Mesendoderm (in vitro differentiated cells): Measurements from ENCODE around the gene CCDC170.

Experiments
- DNase-seq: peaks from one replicate; pipeline ENCODE4 v3.0.0; 2013
- H2AK5ac ChIP-seq: 2 replicates; pipeline ENCODE4 v1.6.1; 2013; ENCODE audit warnings: low read length, inconsistent platforms
- H2BK120ac ChIP-seq: 2 replicates; pipeline ENCODE4 v1.6.1; 2013; ENCODE audit warnings: low read depth, mild to moderate bottlenecking, low read length, moderate library complexity, mixed read lengths
- H2BK15ac ChIP-seq: replicated peaks from 2 replicates; pipeline ENCODE4 v1.6.1; 2013; ENCODE audit warnings: low read depth, mild to moderate bottlenecking, moderate library complexity
- H2BK5ac ChIP-seq: 2 replicates; pipeline ENCODE4 v1.6.1; 2013; ENCODE audit warnings: low read length, inconsistent platforms
- H3K18ac ChIP-seq: 2 replicates; pipeline ENCODE4 v1.6.1; 2013; ENCODE audit warnings: mild to moderate bottlenecking, low read length, mixed read lengths
- H3K23ac ChIP-seq: one replicate; pipeline ENCODE4 v1.6.1; 2013; ENCODE audit warnings: low read length
- H3K27ac ChIP-seq: 2 replicates; pipeline ENCODE4 v1.5.1; 2013; ENCODE audit warnings: low read depth, mild to moderate bottlenecking, inconsistent platforms, low read length, moderate library complexity
- H3K27me3 ChIP-seq: 2 replicates; pipeline ENCODE4 v1.6.1; 2013; ENCODE audit warnings: low read length, control low read depth, mild to moderate bottlenecking, inconsistent platforms; ENCODE audit not compliant: insufficient read depth, poor library complexity
- H3K36me3 ChIP-seq: 2 replicates; pipeline ENCODE4 v1.6.1; 2013; ENCODE audit warnings: low read length, inconsistent platforms; ENCODE audit not compliant: control insufficient read depth, insufficient read depth
- H3K4ac ChIP-seq: one replicate; pipeline ENCODE4 v1.6.1; 2013; ENCODE audit warnings: low read depth, mild to moderate bottlenecking, low read length, moderate library complexity
- H3K4me1 ChIP-seq: 2 replicates; pipeline ENCODE4 v1.6.1; 2013; ENCODE audit warnings: low read depth, low read length, inconsistent platforms; ENCODE audit not compliant: control insufficient read depth
- H3K4me2 ChIP-seq: 2 replicates; pipeline ENCODE4 v1.6.1; 2013; ENCODE audit warnings: low read length
- H3K4me3 ChIP-seq: 2 replicates; pipeline ENCODE4 v1.5.1; 2013; ENCODE audit warnings: mild to moderate bottlenecking, low read length
- H3K56ac ChIP-seq: one replicate; pipeline ENCODE4 v1.6.1; 2013; ENCODE audit warnings: low read length
- H3K79me1 ChIP-seq: 2 replicates; pipeline ENCODE4 v1.6.1; 2013; ENCODE audit warnings: low read length, inconsistent platforms
- H3K79me2 ChIP-seq: 2 replicates; pipeline ENCODE4 v1.6.1; 2013; ENCODE audit warnings: mild to moderate bottlenecking, low read length; ENCODE audit not compliant: control insufficient read depth, insufficient read depth
- H3K9ac ChIP-seq: 2 replicates; pipeline ENCODE4 v1.6.1; 2013; ENCODE audit warnings: low read length, inconsistent platforms
- H4K5ac ChIP-seq: one replicate; pipeline ENCODE4 v1.6.1; 2013; ENCODE audit warnings: low read length
- H4K8ac ChIP-seq: one replicate; pipeline ENCODE4 v1.6.1; 2013; ENCODE audit warnings: low read depth, mild to moderate bottlenecking, control low read depth, low read length, moderate library complexity
- WGBS: extraction: QIAGEN DNeasy Blood & Tissue Kit; methylation state at CpG from one replicate; pipeline ENCODE4 v1.1.7; 2013; ENCODE audit warnings: low lambda C conversion rate, missing lambda C conversion rate; ENCODE audit not compliant: insufficient coverage; ENCODE audit errors: extremely low coverage; 5-methylcytosine and 5-hydroxymethylcytosine counted together

Gene CCDC170

DNA sequence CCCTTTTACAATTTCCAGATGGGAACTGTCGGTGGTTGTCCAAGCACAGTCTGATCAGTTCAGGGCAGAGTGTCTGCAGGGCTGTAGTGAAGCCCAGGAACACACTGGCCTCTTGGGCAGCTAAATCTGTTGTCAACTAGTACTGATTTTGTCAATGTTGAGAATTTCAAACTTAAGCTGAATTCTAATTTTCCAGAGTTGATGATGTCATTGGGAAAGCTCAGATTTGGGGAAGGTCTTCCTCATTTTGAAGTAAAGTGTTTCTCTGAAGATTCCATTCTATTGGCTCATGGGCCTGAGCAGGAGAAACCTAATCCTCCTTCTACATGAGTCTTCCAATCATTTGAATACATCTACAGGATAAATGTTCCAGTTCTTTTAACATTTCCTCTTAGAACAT lies 72.1 kb downstream of the CCDC170 start:
- H3K23ac ChIP-seq = no peak overlapping the region
- H4K8ac ChIP-seq = no peak overlapping the region
- H4K5ac ChIP-seq = no peak overlapping the region
- no peaks in the 10 kb centered on the region for H3K36me3 ChIP-seq
- no peak overlapping the region for H2BK15ac ChIP-seq
- H3K4me3 ChIP-seq = no peak overlapping the region
- H3K79me1 ChIP-seq = no peaks in the 10 kb centered on the region
- no peak overlapping the region for H3K4ac ChIP-seq
- no peak for DNase-seq
- no CpG with 5 or more reads among the region's 1 CpG for WGBS
- H3K4me1 ChIP-seq = no peaks in the 10 kb centered on the region
- no peak overlapping the region for H2BK5ac ChIP-seq
- H3K18ac ChIP-seq = no peak overlapping the region
- H2BK120ac ChIP-seq = no peak overlapping the region
- no peaks in the 10 kb centered on the region for H3K27me3 ChIP-seq
- H3K27ac ChIP-seq = no peak overlapping the region
- no peak overlapping the region for H3K56ac ChIP-seq
- H2AK5ac ChIP-seq = no peak overlapping the region
- no peaks in the 10 kb centered on the region for H3K79me2 ChIP-seq
- H3K9ac ChIP-seq = no peak overlapping the region
- no peak overlapping the region for H3K4me2 ChIP-seq

DNA sequence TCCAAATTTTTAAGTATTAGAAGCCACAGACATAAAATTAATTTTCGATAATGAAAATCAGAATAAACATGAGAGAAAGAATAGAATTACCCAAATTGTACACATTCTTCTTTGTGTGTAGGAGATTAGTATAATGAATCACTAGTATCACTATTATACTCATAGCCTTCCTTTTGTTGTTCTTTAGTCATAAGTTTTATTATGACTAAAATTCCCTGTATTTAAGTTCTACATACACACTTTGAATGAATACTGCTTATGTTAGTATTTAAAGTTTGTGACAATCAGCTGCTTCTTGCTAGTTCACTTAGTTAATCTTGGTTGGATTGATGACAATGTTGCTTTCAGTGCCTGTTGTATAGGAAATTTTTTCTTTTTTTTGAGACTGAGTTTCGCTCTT lies 72.7 kb downstream of the CCDC170 start:
- H3K56ac ChIP-seq = no peak overlapping the region
- H3K4me1 ChIP-seq = no peaks in the 10 kb centered on the region
- no peak overlapping the region for H4K5ac ChIP-seq
- no CpG with 5 or more reads among the region's 2 CpGs for WGBS
- no peak overlapping the region for H4K8ac ChIP-seq
- H3K4me2 ChIP-seq = no peak overlapping the region
- H3K4ac ChIP-seq = no peak overlapping the region
- H2BK120ac ChIP-seq = no peak overlapping the region
- H3K79me2 ChIP-seq = no peaks in the 10 kb centered on the region
- no peak overlapping the region for H2AK5ac ChIP-seq
- no peak overlapping the region for H2BK5ac ChIP-seq
- no peaks in the 10 kb centered on the region for H3K79me1 ChIP-seq
- no peak overlapping the region for H3K9ac ChIP-seq
- H3K4me3 ChIP-seq = no peak overlapping the region
- no peak overlapping the region for H3K23ac ChIP-seq
- DNase-seq = no peak
- no peak overlapping the region for H2BK15ac ChIP-seq
- H3K27me3 ChIP-seq = no peaks in the 10 kb centered on the region
- H3K36me3 ChIP-seq = no peaks in the 10 kb centered on the region
- no peak overlapping the region for H3K27ac ChIP-seq
- H3K18ac ChIP-seq = no peak overlapping the region

DNA sequence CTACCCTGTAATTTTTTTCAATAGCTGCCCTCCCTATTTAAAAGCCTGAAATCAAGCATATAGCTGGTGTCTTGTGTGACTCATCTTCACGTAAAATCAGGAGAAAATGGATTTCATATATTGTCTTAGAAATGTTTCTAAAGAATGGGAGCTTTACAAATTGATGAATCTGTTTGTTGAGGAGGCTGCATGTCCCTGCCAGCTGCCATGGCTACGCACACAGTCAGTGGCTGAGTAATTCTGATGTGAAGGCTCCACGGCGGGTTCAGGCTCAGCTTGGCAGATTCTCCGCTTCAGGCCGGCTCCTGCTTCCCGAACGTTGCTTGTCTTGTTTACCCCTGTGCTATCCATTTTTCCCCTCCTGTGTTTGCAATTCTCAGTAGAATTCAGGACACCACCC lies 82.8 kb downstream of the CCDC170 start:
- no peak overlapping the region for H3K18ac ChIP-seq
- H4K8ac ChIP-seq = no peak overlapping the region
- H3K79me1 ChIP-seq = no peaks in the 10 kb centered on the region
- no peak overlapping the region for H3K4me3 ChIP-seq
- no peak overlapping the region for H3K4ac ChIP-seq
- WGBS = no CpG with 5 or more reads among the region's 8 CpGs
- no peaks in the 10 kb centered on the region for H3K79me2 ChIP-seq
- H3K56ac ChIP-seq = no peak overlapping the region
- H3K9ac ChIP-seq = no peak overlapping the region
- no peak overlapping the region for H2BK5ac ChIP-seq
- no peak overlapping the region for H2AK5ac ChIP-seq
- H4K5ac ChIP-seq = no peak overlapping the region
- H3K27ac ChIP-seq = no peak overlapping the region
- H3K36me3 ChIP-seq = no peaks in the 10 kb centered on the region
- no peak overlapping the region for H2BK120ac ChIP-seq
- no peak overlapping the region for H3K23ac ChIP-seq
- no peaks in the 10 kb centered on the region for H3K4me1 ChIP-seq
- no peak overlapping the region for H2BK15ac ChIP-seq
- no peak for DNase-seq
- no peak overlapping the region for H3K4me2 ChIP-seq
- no peaks in the 10 kb centered on the region for H3K27me3 ChIP-seq

DNA sequence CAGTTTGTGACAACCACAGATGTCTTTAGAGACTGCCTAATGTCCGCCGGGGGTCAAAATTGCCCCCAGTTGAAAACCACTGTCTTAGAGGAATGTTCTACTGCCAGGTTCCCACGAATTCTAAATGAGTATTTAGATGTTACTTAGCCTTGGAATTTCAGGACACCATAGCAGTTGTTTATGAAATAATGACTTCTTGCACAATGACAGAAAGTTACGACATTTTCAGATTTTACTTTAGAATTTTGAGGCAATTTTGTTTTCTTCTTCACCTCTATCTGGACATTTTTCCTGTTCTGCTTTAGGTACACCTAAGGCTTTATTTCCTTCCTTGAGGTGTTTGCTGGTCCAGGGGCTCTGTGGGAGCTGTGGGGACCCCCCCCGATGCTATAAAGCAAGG lies 83.4 kb downstream of the CCDC170 start:
- DNase-seq = no peak
- Histone ChIP-seq H2AK5ac (no peak overlapping the region), H3K4me2 (no peak overlapping the region), H2BK5ac (no peak overlapping the region), H3K36me3 (no peaks in the 10 kb centered on the region), H2BK120ac (no peak overlapping the region), H3K4me3 (no peak overlapping the region), H3K56ac (no peak overlapping the region), H3K79me1 (no peaks in the 10 kb centered on the region), H2BK15ac (no peak overlapping the region), H4K8ac (no peak overlapping the region), H3K4ac (no peak overlapping the region), H3K27me3 (no peaks in the 10 kb centered on the region), H3K27ac (no peak overlapping the region), H4K5ac (no peak overlapping the region), H3K18ac (no peak overlapping the region), H3K9ac (no peak overlapping the region), H3K23ac (no peak overlapping the region), H3K4me1 (no peaks in the 10 kb centered on the region), H3K79me2 (no peaks in the 10 kb centered on the region)
- WGBS = no CpG with 5 or more reads among the region's 5 CpGs

DNA sequence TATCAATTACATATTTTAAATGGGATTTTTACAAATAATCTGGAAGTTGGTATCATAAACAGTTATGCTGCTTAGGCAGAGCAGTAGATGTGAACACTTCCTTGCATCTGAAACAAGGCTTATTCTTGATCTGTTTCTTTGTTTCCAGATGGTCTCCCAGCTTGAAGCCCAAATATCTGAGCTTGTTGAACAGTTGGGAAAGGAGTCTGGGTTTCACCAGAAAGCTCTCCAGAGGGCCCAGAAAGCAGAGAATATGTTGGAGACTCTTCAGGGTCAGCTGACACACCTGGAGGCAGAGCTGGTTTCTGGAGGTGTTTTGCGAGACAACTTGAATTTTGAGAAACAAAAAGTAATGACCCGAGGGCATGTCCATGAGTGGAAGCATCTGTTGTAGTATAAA lies 91.9 kb downstream of the CCDC170 start:
- Histone ChIP-seq H3K27me3 (no peaks in the 10 kb centered on the region), H3K4me3 (no peak overlapping the region), H3K18ac (no peak overlapping the region), H3K4me1 (no peaks in the 10 kb centered on the region), H3K56ac (no peak overlapping the region), H2AK5ac (no peak overlapping the region), H3K23ac (no peak overlapping the region), H3K79me1 (no peaks in the 10 kb centered on the region), H3K27ac (no peak overlapping the region), H4K5ac (no peak overlapping the region), H3K4ac (no peak overlapping the region), H4K8ac (no peak overlapping the region), H3K4me2 (no peak overlapping the region), H2BK5ac (no peak overlapping the region), H2BK15ac (no peak overlapping the region), H3K36me3 (no peaks in the 10 kb centered on the region), H2BK120ac (no peak overlapping the region), H3K79me2 (no peaks in the 10 kb centered on the region), H3K9ac (no peak overlapping the region)
- WGBS = no CpG with 5 or more reads among the region's 2 CpGs
- no peak for DNase-seq

DNA sequence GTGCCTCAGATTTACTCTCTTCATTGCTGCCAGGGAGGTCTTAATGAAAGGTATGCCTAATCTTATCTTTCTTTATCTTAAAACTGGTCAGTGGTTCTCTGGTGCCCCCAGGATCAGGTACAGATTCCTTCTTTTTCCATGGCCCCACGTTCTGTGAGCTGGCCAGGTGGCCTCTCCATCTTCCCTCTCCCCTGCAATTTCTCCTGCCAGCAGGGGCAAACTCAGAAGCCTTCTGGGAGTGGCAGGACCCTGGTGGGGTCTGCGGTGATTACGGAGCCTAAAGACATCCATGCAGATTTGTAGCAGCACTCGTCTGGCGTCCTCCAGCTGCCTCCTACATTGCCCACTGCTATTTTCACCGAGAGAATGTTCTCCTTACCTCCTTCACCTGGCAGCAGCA lies 95.8 kb downstream of the CCDC170 start:
- no peak overlapping the region for H2BK120ac ChIP-seq
- H3K23ac ChIP-seq = no peak overlapping the region
- peak; percentile 80 for DNase-seq
- no peaks in the 10 kb centered on the region for H3K36me3 ChIP-seq
- no peak overlapping the region for H3K56ac ChIP-seq
- no peaks in the 10 kb centered on the region for H3K4me1 ChIP-seq
- no peak overlapping the region for H3K4me3 ChIP-seq
- H3K9ac ChIP-seq = no peak overlapping the region
- H3K27ac ChIP-seq = no peak overlapping the region
- no peak overlapping the region for H3K4me2 ChIP-seq
- H3K79me1 ChIP-seq = no peaks in the 10 kb centered on the region
- H3K27me3 ChIP-seq = no peaks in the 10 kb centered on the region
- no peak overlapping the region for H2BK15ac ChIP-seq
- no peak overlapping the region for H4K5ac ChIP-seq
- WGBS = no CpG with 5 or more reads among the region's 6 CpGs
- no peak overlapping the region for H2BK5ac ChIP-seq
- no peaks in the 10 kb centered on the region for H3K79me2 ChIP-seq
- H3K18ac ChIP-seq = no peak overlapping the region
- H3K4ac ChIP-seq = no peak overlapping the region
- H2AK5ac ChIP-seq = no peak overlapping the region
- no peak overlapping the region for H4K8ac ChIP-seq
